ENCODE data around the gene TOMM5.
"Not testable (repeated sequence)": the region's sequence is repeated elsewhere in the genome, so short reads cannot be mapped to it uniquely, and the experiment has no call there.

DNA sequence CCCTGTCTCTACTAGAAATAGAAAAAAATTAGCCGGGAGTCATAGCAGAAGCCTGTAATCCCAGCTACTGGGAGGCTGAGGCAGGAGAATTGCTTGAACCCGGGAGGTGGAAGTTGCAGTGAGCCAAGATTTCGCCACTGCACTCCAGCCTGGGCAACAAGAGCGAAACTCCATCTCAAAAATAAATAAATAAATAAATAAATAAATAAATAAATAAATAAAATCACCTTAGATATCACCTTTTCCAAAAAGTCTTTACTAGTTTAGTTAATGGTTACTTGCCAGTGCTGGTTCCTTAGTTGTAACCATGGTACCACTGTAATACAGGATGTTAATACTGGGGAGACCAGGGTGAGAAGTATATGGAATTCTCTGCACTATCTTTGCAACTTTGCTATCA lies 9.7 kb upstream of the TOMM5 start:
- TF ChIP-seq, protein P1, sequence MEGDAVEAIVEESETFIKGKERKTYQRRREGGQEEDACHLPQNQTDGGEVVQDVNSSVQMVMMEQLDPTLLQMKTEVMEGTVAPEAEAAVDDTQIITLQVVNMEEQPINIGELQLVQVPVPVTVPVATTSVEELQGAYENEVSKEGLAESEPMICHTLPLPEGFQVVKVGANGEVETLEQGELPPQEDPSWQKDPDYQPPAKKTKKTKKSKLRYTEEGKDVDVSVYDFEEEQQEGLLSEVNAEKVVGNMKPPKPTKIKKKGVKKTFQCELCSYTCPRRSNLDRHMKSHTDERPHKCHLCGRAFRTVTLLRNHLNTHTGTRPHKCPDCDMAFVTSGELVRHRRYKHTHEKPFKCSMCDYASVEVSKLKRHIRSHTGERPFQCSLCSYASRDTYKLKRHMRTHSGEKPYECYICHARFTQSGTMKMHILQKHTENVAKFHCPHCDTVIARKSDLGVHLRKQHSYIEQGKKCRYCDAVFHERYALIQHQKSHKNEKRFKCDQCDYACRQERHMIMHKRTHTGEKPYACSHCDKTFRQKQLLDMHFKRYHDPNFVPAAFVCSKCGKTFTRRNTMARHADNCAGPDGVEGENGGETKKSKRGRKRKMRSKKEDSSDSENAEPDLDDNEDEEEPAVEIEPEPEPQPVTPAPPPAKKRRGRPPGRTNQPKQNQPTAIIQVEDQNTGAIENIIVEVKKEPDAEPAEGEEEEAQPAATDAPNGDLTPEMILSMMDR (IDR thresholded peaks at IDR 0.05; ENCODE audit: low read depth, low read length, poor library complexity, severe bottlenecking): not testable (repeated sequence)
- TF ChIP-seq EZH2phosphoT487 (IDR thresholded peaks at IDR 0.05; ENCODE audit: borderline replicate concordance, low read length): not testable (repeated sequence)
